Epithelial cell of umbilical artery (primary cell): Measurements from ENCODE around the gene ATF6. TPM values are rescaled to one million over a fixed set of nuclear protein-coding genes. Genes with fewer than 3 reads are reported as not detected.

Source experiments
- total RNA-seq: library from RNA; depleted of rRNA; stranded (reverse); fragments of >200 nt; gene quantifications from 2 replicates; pipeline ENCODE4 v1.2.3, GENCODE V29; 2014

ATF6 gene
- total RNA-seq, result 41.3 and 41.5 TPM in 2 replicates

GRCh38 chr1:161766102-161766981 lies at the start of gene ATF6:
Gene ATF6 (plus strand): TSS chr1:161766320. CDS start chr1:161766361, 41 bp downstream.

DNA sequence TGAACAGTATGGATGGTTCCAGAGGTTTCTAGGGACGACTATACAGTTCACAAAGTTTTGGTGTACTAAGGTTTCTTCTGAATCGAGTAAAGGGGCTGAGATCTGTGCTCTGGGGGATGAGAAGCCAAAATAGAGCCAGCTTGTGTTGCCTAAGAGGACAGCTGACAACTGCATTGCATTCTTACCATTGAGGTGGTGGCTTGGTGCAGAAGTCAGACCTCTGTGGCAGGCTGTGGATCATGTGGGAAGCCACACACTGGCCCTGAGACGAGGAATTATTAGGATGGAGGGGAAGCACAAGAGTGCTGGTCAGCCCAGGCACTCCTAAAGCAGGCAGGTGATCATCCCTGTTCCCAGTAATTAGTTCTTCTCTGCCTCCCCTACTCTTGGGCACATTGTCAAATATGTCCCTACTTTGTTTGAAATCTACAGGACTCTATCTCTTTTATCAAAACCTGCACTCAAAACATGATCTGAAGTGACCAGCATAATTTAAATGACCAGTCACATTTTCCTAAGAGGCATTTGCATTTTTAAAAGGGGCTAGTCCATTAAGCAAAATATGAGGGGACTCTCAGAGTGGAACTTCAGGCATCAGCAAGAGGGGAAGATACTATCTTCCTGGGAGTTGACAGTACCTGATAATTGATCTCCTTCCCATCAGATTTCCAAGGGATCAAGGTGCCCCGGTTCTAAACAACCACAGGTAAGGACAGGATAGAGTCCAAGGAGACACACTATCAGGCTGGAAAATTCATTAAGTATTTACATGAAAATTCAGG lies 45.0 kb upstream of the ATF6 start, which contains the start of gene FCRLB:
Gene FCRLB, plus strand, starts transcription at position 589 of the 782 bp plus-strand sequence. CDS start 1,129 bp downstream, outside the sequence.

GRCh38 chr1:161749509-161750407 lies 16.4 kb upstream of the ATF6 start, which contains the start of gene DUSP12:
Gene DUSP12 (plus strand): TSS chr1:161749786. CDS start chr1:161749802, 16 bp downstream.

Other genes with a start within 250 kb of the ATF6 start
- 0.30 and 0.32 TPM in 2 replicates for gene HSPA6, start 241.8 kb upstream of the ATF6 start, total RNA-seq
- gene FCGR3A, start 216.5 kb upstream of the ATF6 start, total RNA-seq, result not detected in 2 replicates
- not detected in 2 replicates for gene FCGR3B, start 135.1 kb upstream of the ATF6 start, total RNA-seq
- under 0.01 TPM in 1 of 2 replicates, not detected in the other for gene FCGR2B, start 103.2 kb upstream of the ATF6 start, total RNA-seq
- not detected in 2 replicates for gene FCRLA, start 59.1 kb upstream of the ATF6 start, total RNA-seq
- 1.4 and 1.9 TPM in 2 replicates for gene FCRLB, start 44.8 kb upstream of the ATF6 start, total RNA-seq
- gene DUSP12, start 16.5 kb upstream of the ATF6 start, total RNA-seq, result 34.8 and 36.2 TPM in 2 replicates